Testis (tissue), 3 donors: ENCODE measurements around the gene WT1. TPM values are rescaled to one million over a fixed set of nuclear protein-coding genes. Genes with fewer than 3 reads are reported as not detected.

Experiments
- DNase-seq: peaks from one replicate; pipeline ENCODE4 v3.0.0-alpha.2; 2019
- H3K27ac ChIP-seq, 2 donors: fragments of 200-600 bp; sonication (generic); one replicate each; pipeline ENCODE4 v1.5.1; 2019
- H3K27me3 ChIP-seq: fragments of 200-600 bp; sonication (generic); one replicate; pipeline ENCODE4 v1.5.1; 2019
- H3K36me3 ChIP-seq: fragments of 200-600 bp; sonication (generic); one replicate; pipeline ENCODE4 v1.5.1; 2017; ENCODE audit warnings: low read depth; ENCODE audit errors: missing control alignments
- H3K4me1 ChIP-seq: fragments of 200-600 bp; sonication (generic); one replicate; pipeline ENCODE4 v1.5.1; 2019
- H3K4me3 ChIP-seq, 2 donors: fragments of 200-600 bp; sonication (generic); one replicate each; pipeline ENCODE4 v1.5.1; 2017 to 2019
- H3K9me3 ChIP-seq: fragments of 200-600 bp; sonication (generic); one replicate; pipeline ENCODE4 v1.5.1; 2017
- CTCF ChIP-seq, 3 experiments: fragments of 450-650 bp in 2 of 3; fragments of 200-600 bp in 1 of 3; sonication (generic) in 1 of 3; IDR thresholded peaks; one replicate each; pipeline ENCODE4 v1.5.1; 2016 to 2019; ENCODE audit warnings: antibody characterized with exemption in 3 of 3, mild to moderate bottlenecking in 2 of 3, moderate library complexity in 1 of 3
- POLR2A ChIP-seq: fragments of 450-650 bp; IDR thresholded peaks from one replicate; pipeline ENCODE4 v1.6.1; 2017; ENCODE audit warnings: antibody characterized with exemption, mild to moderate bottlenecking, moderate library complexity
- WGBS, 2 donors: methylation state at CpG; one replicate each; pipeline ENCODE4 v1.1.5; 2018; 5-methylcytosine and 5-hydroxymethylcytosine counted together
- intact Hi-C: fragments of 100-400 bp; cut with DNase I; formaldehyde crosslinking; loops from one replicate; pipeline ENCODE4 v1.15.1; 2023; ENCODE audit warnings: low total_unique reads
- polyA plus RNA-seq: library from polyadenylated mRNA; stranded (reverse); fragments of 350-450 nt; fragmentation: Illumina TruSeq; extraction: RNeasy Lipid Tissue Mini Kit (QIAGEN cat#74804); gene quantifications from one replicate; pipeline ENCODE4 v1.2.3, GENCODE V29; 2014; ENCODE audit warnings: low read depth, low replicate concordance; ENCODE audit not compliant: insufficient read depth
- total RNA-seq, 2 donors: library from RNA; depleted of rRNA; stranded (reverse); fragments of >200 nt; gene quantifications; one replicate each; pipeline ENCODE4 v1.2.3, GENCODE V29; 2016

WT1 gene
- total and polyA plus RNA-seq, 3 donors from 2014 or later, result 62.2 to 278 (median 189) TPM

- peak overlapping the region; percentile 81 to 91 for H3K27ac ChIP-seq
- no peaks in the 10 kb centered on the region for H3K4me1 ChIP-seq
- WGBS, 2 donors, result 3% methylated on average over 21 to 58 of the region's 77 CpGs
Measured at GRCh38 chr11:32434356-32435151, 785 bp downstream of the WT1 start.

GRCh38 chr11:32433914-32434355 lies 1.4 kb downstream of the WT1 start:
- Histone ChIP-seq H3K9me3 (no peaks in the 10 kb centered on the region), H3K27me3 (no peaks in the 10 kb centered on the region), H3K4me3 (peak overlapping the region; percentile 63 to 75), H3K4me1 (no peaks in the 10 kb centered on the region), H3K36me3 (no peaks in the 10 kb centered on the region), H3K27ac (peak overlapping the region; percentile 81 to 91)
- DNase-seq, result no peak
- intact Hi-C loops, result no loop called here
- 25 to 60% methylated on average over 1 to 25 of the region's 25 CpGs for WGBS, 2 donors
- TF ChIP-seq CTCF (IDR thresholded peaks at IDR 0.05), result no peak
- no peak for TF ChIP-seq POLR2A

More at GRCh38 chr11:32434356-32435151, 785 bp downstream of the WT1 start:
- Histone ChIP-seq H3K9me3 (no peaks in the 10 kb centered on the region), H3K36me3 (no peaks in the 10 kb centered on the region), H3K27me3 (no peaks in the 10 kb centered on the region), H3K4me3 (peak overlapping the region; percentile 63 to 75)
- TF ChIP-seq CTCF (IDR thresholded peaks at IDR 0.05), result no peak
- TF ChIP-seq POLR2A, result no peak
- peak; percentile 39 for DNase-seq
- intact Hi-C loops, result no loop called here

GRCh38 chr11:32433101-32433913 lies 2.0 kb downstream of the WT1 start:
- Histone ChIP-seq H3K9me3 (no peaks in the 10 kb centered on the region), H3K27ac (peak overlapping the region; percentile 81 to 91), H3K27me3 (no peaks in the 10 kb centered on the region), H3K4me1 (no peaks in the 10 kb centered on the region), H3K4me3 (peak overlapping the region; percentile 63 to 75), H3K36me3 (no peaks in the 10 kb centered on the region)
- intact Hi-C loops, result no loop called here
- DNase-seq, result no peak
- 27 to 44% methylated on average over 31 to 46 of the region's 46 CpGs for WGBS, 2 donors
- TF ChIP-seq CTCF (IDR thresholded peaks at IDR 0.05), result no peak
- TF ChIP-seq POLR2A, result no peak

- Histone ChIP-seq H3K4me1 (no peaks in the 10 kb centered on the region), H3K9me3 (no peaks in the 10 kb centered on the region), H3K4me3 (peak overlapping the region; percentile 63 to 75), H3K27ac (peak overlapping the region; percentile 81 to 91), H3K27me3 (no peaks in the 10 kb centered on the region), H3K36me3 (no peaks in the 10 kb centered on the region)
- intact Hi-C loops, result no loop called here
- WGBS, 2 donors, result 42 to 46% methylated on average over 8 of the region's 8 CpGs
- peak; percentile 37 for DNase-seq
- TF ChIP-seq CTCF (IDR thresholded peaks at IDR 0.05), result no peak
- no peak for TF ChIP-seq POLR2A
Measured at GRCh38 chr11:32432565-32432964, 2.8 kb downstream of the WT1 start.
